Karpas-422 (cell line): Measurements from ENCODE around the gene GPR135. TPM values are rescaled to one million over a fixed set of nuclear protein-coding genes. Genes with fewer than 3 reads are reported as not detected.

Experiments
- DNase-seq: peaks from one replicate; pipeline ENCODE4 v3.0.0-alpha.2; 2015
- H2AFZ ChIP-seq: fragments of 200-600 bp; sonication (generic); 2 replicates; pipeline ENCODE4 v1.6.1; 2014; ENCODE audit warnings: antibody characterized with exemption, low read length, mixed read lengths
- H3K27ac ChIP-seq: fragments of 200-600 bp; sonication (generic); 2 replicates; pipeline ENCODE4 v1.5.1; 2014; ENCODE audit warnings: mild to moderate bottlenecking, low read length, moderate library complexity
- H3K27me3 ChIP-seq: fragments of 200-600 bp; sonication (generic); 2 replicates; pipeline ENCODE4 v1.6.1; 2014; ENCODE audit warnings: low read length, mixed read lengths
- H3K36me3 ChIP-seq: fragments of 200-600 bp; sonication (generic); 2 replicates; pipeline ENCODE4 v1.6.1; 2014; ENCODE audit warnings: low read length, mixed read lengths; ENCODE audit not compliant: insufficient read depth
- H3K4me1 ChIP-seq: fragments of 200-600 bp; sonication (generic); 2 replicates; pipeline ENCODE4 v1.6.1; 2014; ENCODE audit warnings: mild to moderate bottlenecking, low read length, mixed read lengths
- H3K4me2 ChIP-seq: fragments of 200-600 bp; sonication (generic); 2 replicates; pipeline ENCODE4 v1.6.1; 2014; ENCODE audit warnings: low read length, low read depth, mild to moderate bottlenecking; ENCODE audit not compliant: poor library complexity, severe bottlenecking
- H3K4me3 ChIP-seq: fragments of 200-600 bp; sonication (generic); 2 replicates; pipeline ENCODE4 v1.5.1; 2014; ENCODE audit warnings: mild to moderate bottlenecking, antibody characterized with exemption, low read length, mixed read lengths
- H3K79me2 ChIP-seq: fragments of 200-600 bp; sonication (generic); 2 replicates; pipeline ENCODE4 v1.6.1; 2014; ENCODE audit warnings: mild to moderate bottlenecking, low read length, mixed read lengths
- H3K9ac ChIP-seq: fragments of 200-600 bp; sonication (generic); 2 replicates; pipeline ENCODE4 v1.6.0; 2014; ENCODE audit warnings: low read length
- H3K9me2 ChIP-seq: fragments of 200-600 bp; sonication (generic), shearing (Covaris generic); replicated peaks from 2 replicates; pipeline ENCODE4 v1.6.0; 2014; ENCODE audit warnings: mild to moderate bottlenecking, low read length, moderate library complexity; ENCODE audit not compliant: insufficient read depth
- H3K9me3 ChIP-seq: fragments of 300-700, 200-600 bp; sonication (generic); 2 replicates; pipeline ENCODE4 v1.6.1; 2014; ENCODE audit warnings: low read length, mixed read lengths
- H4K20me1 ChIP-seq: fragments of 200-600 bp; sonication (generic); 2 replicates; pipeline ENCODE4 v1.6.1; 2014; ENCODE audit warnings: mild to moderate bottlenecking, antibody characterized with exemption, low read length, low read depth; ENCODE audit not compliant: insufficient read depth
- total RNA-seq: library from RNA; depleted of rRNA; stranded (reverse); fragments of >200 nt; shearing (Covaris generic); gene quantifications from 2 replicates; pipeline ENCODE4 v1.2.3, GENCODE V29; 2014; ENCODE audit warnings: low replicate concordance; rRNA removed

Gene GPR135
- 6.7 and 13.1 TPM in 2 replicates for total RNA-seq

GRCh38 chr14:59465316-59466135 is at the start of gene GPR135:
Gene GPR135 (minus strand): TSS chr14:59465380. CDS start chr14:59465226, 154 bp downstream.
- Histone ChIP-seq H3K79me2 (peaks cover 16% of the 10 kb centered on the region), H3K9me3 (no peaks in the 10 kb centered on the region), H2AFZ (peak within 1 kb of the TSS; percentile 64), H4K20me1 (no peaks in the 10 kb centered on the region), H3K27me3 (no peaks in the 10 kb centered on the region), H3K4me2 (peak within 1 kb of the TSS; percentile 91), H3K9ac (peak within 1 kb of the TSS; percentile 77), H3K9me2 (no peaks in the 10 kb centered on the region), H3K27ac (peak within 1 kb of the TSS; percentile 44), H3K4me1 (peaks cover 21% of the 10 kb centered on the region), H3K4me3 (peak within 1 kb of the TSS; percentile 81), H3K36me3 (peaks cover 26% of the 10 kb centered on the region; the same call in 1 of the 2 replicates)
- DNase-seq = peak; percentile 86

- no peaks in the 10 kb centered on the region for H3K27me3 ChIP-seq
- H3K36me3 ChIP-seq = no peaks in the 10 kb centered on the region
- no peaks in the 10 kb centered on the region for H3K79me2 ChIP-seq
- H3K4me2 ChIP-seq = no peak overlapping the region
- H3K4me3 ChIP-seq = no peak overlapping the region
- H2AFZ ChIP-seq = no peak overlapping the region
- no peak overlapping the region for H3K27ac ChIP-seq
- H3K9me3 ChIP-seq = no peaks in the 10 kb centered on the region
- no peaks in the 10 kb centered on the region for H3K9me2 ChIP-seq
- H3K4me1 ChIP-seq = no peaks in the 10 kb centered on the region
- no peaks in the 10 kb centered on the region for H4K20me1 ChIP-seq
- no peak overlapping the region for H3K9ac ChIP-seq
- peak; percentile 74 for DNase-seq
Measured at GRCh38 chr14:59511916-59512575, 46.9 kb upstream of the GPR135 start.

GRCh38 chr14:59510966-59511365 is 45.8 kb upstream of the GPR135 start:
- Histone ChIP-seq H3K4me3 (no peak overlapping the region), H2AFZ (no peak overlapping the region), H3K4me1 (no peaks in the 10 kb centered on the region), H3K27ac (no peak overlapping the region), H3K36me3 (no peaks in the 10 kb centered on the region), H3K4me2 (no peak overlapping the region), H3K79me2 (no peaks in the 10 kb centered on the region), H3K9me3 (no peaks in the 10 kb centered on the region), H3K27me3 (no peaks in the 10 kb centered on the region), H4K20me1 (no peaks in the 10 kb centered on the region), H3K9ac (no peak overlapping the region), H3K9me2 (no peaks in the 10 kb centered on the region)
- no peak for DNase-seq

GRCh38 chr14:59510001-59510400 is 44.8 kb upstream of the GPR135 start:
- Histone ChIP-seq H3K9me3 (no peaks in the 10 kb centered on the region), H3K9ac (no peak overlapping the region), H3K79me2 (no peaks in the 10 kb centered on the region), H3K4me2 (no peak overlapping the region), H3K27ac (no peak overlapping the region), H4K20me1 (0 out of 2 replicates have a peak, but pooled peaks cover 4% of the 10 kb centered on the region), H3K4me3 (no peak overlapping the region), H3K9me2 (no peaks in the 10 kb centered on the region), H3K27me3 (no peaks in the 10 kb centered on the region), H2AFZ (no peak overlapping the region), H3K36me3 (peaks cover under 1% of the 10 kb centered on the region; the same call in 1 of the 2 replicates), H3K4me1 (peaks cover 3% of the 10 kb centered on the region; the same call in 1 of the 2 replicates)
- no peak for DNase-seq

GRCh38 chr14:59509101-59509500 is 43.9 kb upstream of the GPR135 start:
- Histone ChIP-seq H3K9me2 (no peaks in the 10 kb centered on the region), H3K4me1 (peaks cover 7% of the 10 kb centered on the region; the same call in 1 of the 2 replicates), H3K27me3 (no peaks in the 10 kb centered on the region), H3K9me3 (no peaks in the 10 kb centered on the region), H3K9ac (no peak overlapping the region), H3K27ac (no peak overlapping the region), H2AFZ (no peak overlapping the region), H3K79me2 (no peaks in the 10 kb centered on the region), H3K4me3 (no peak overlapping the region), H3K4me2 (no peak overlapping the region), H3K36me3 (peaks cover 8% of the 10 kb centered on the region), H4K20me1 (peaks cover 4% of the 10 kb centered on the region; the same call in 1 of the 2 replicates)
- DNase-seq = no peak

- no peaks in the 10 kb centered on the region for H3K9me2 ChIP-seq
- H3K9me3 ChIP-seq = no peaks in the 10 kb centered on the region
- no peak overlapping the region for H2AFZ ChIP-seq
- no peaks in the 10 kb centered on the region for H3K79me2 ChIP-seq
- H3K36me3 ChIP-seq = peaks cover 17% of the 10 kb centered on the region
- H3K4me3 ChIP-seq = no peak overlapping the region
- no peak overlapping the region for H3K9ac ChIP-seq
- peaks cover 7% of the 10 kb centered on the region; the same call in 1 of the 2 replicates for H3K4me1 ChIP-seq
- no peaks in the 10 kb centered on the region for H3K27me3 ChIP-seq
- peaks cover 4% of the 10 kb centered on the region; the same call in 1 of the 2 replicates for H4K20me1 ChIP-seq
- no peak overlapping the region for H3K27ac ChIP-seq
- no peak for DNase-seq
- H3K4me2 ChIP-seq = no peak overlapping the region
Measured at GRCh38 chr14:59507752-59508103, 42.5 kb upstream of the GPR135 start.

GRCh38 chr14:59507063-59507751 is 42.0 kb upstream of the GPR135 start:
- Histone ChIP-seq H3K9me3 (no peaks in the 10 kb centered on the region), H3K27ac (no peak overlapping the region), H3K4me1 (peaks cover 7% of the 10 kb centered on the region; the same call in 1 of the 2 replicates), H3K36me3 (peaks cover 21% of the 10 kb centered on the region), H4K20me1 (peaks cover 4% of the 10 kb centered on the region; the same call in 1 of the 2 replicates), H3K4me3 (no peak overlapping the region), H2AFZ (no peak overlapping the region), H3K79me2 (no peaks in the 10 kb centered on the region), H3K4me2 (no peak overlapping the region), H3K9me2 (no peaks in the 10 kb centered on the region), H3K9ac (no peak overlapping the region), H3K27me3 (no peaks in the 10 kb centered on the region)
- DNase-seq = peak; percentile 91
